Activated CD8-positive, alpha-beta memory T cell treated with anti-CD3 and anti-CD28 coated beads, Interleukin-2, amount 50 U/mL, for 4 hours (primary cell): ENCODE results near the gene CIB4.
"Not testable (repeated sequence)": the region's sequence is repeated elsewhere in the genome, so short reads cannot be mapped to it uniquely, and the experiment has no call there.

ENCODE experiments used
- DNase-seq: peaks from one replicate; pipeline ENCODE4 v3.0.0-alpha.2; 2020

Gene CIB4

DNA sequence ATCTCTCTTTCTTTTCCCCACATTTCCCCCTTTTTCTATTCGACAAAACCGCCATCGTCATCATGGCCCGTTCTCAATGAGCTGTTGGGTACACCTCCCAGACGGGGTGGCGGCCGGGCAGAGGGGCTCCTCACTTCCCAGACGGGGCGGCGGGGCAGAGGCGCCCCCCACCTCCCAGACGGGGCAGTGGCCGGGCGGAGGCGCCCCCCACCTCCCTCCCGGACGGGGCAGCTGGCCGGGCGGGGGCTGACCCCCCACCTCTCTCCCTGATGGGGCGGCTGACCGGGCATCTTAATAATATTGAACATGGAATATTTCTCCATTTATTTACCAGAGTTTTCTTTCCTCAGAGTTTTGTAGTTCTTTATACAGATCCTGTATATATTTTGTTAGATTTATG is 24.1 kb upstream of the CIB4 start:
- DNase-seq: not testable (repeated sequence)

DNA sequence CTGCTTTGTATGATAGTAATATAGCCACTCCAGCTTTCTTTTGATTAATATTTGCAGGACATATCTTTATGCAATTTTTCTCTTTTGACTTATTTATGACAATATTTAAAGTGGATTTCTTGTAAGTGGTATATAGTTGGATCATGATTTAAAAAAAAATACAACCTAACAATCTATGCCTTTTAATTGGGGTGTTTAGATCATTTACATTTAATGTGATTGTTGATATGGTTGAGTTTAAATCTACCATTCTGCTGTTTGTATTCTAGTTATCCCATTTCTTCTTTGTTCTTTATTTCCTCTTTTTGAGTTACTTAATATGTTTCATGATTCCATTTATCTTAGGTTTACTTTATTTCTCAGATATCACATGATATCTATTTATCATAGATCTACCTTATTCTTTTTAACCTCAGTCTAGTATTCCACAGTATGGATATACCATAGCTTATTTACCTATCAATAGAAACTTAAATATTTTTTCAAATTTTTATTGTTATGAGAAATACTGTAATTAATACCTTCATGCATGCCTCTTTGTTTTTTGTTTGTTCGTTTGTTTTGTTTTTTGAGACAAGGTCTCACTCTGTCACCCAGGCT is 19.3 kb upstream of the CIB4 start:
- DNase-seq: no peak

DNA sequence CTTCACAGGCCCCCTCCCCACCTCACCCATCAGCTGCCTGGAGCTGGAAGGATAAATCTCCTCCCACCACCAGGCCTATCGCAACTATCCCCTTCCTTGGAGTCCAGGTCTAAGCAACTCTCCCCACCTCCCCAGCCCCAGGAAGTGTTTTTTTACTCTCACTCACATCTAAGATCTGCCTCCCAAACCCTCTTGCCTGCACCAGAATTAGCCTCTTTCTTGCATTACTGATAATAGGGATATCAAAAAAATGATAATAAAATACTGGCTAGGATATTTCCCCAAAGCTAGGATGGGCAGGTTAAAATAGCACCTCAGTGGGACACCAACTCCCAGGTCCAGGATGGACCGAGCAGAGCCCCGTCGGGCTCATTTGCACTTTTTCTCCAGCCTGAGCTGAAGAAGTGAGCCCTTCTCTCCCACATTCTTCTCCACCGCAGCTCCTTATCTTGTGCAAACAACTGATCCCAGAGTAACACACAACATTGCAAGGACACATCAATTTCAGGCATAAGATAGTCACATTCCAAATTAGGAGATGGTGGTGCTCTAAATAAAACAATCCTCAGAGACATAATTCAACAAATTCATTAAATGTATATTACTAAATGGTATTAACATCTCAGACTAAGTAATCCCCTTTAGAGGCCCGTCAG is 17.7 kb upstream of the CIB4 start:
- DNase-seq: no peak

DNA sequence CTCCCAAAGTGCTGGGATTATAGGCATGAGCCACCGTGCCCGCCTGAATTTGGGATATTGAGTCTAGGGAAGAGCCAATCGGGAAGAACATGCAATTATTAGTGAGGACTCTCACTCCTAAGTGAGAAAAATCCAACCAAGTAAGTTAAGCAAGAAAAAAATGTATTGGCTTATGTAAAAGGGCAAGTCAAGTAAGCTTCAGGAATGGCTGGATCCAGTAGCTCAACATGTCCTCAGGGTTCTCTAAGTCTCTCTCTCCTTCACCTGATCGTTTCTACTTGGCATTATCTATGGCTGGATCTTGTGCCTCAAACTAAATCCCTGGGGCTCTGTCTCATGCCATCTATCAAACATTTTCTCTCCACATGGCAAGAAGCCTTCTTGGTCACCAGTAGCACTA is 16.1 kb upstream of the CIB4 start:
- DNase-seq: no peak

DNA sequence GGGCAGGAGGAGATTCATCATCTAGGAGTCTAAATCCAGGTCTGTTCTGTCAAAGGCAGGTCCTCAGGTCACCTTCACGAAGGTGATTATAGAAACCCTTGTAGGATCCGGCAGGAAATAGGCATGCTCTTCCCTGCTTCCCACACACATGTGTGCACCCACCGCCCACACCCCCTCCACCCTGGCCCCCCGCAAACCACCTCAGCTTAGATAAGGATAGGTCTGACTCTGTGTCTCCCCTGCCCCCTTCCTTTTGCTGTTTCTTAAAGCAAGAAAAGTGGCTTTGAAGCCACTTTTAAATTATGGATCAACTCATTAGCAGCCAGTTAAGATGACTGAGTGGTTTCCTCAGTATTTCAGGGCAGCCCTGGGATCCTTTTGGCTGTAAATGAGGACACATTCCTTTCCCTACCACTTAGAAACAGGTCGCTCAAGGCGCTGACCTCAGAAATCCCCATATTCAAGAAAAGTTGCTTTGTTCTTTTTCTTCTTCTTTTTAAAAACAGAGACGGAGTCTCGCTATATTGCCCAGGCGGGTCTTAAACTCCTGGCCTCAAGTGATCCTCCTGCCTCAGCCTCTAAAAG is 14.5 kb upstream of the CIB4 start:
- DNase-seq: no peak

DNA sequence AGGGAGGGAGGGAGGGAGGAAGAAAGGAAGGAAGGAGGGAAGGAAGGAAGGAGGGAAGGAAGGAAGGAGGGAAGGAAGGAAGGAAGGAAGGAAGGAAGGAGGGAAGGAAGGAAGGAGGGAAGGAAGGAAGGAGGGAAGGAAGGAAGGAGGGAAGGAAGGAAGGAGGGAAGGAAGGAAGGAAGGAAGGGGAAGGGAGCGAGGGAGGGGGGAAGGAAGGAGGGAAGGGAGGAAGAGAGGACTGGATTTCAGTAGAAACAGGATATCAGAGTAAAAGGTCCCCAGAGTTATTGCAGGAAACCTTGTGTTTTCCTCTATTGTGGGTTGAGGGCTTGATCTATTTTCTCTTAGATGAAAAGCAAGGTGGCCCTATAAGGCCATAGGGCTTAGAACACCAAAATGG is 14.0 kb upstream of the CIB4 start:
- DNase-seq: not testable (repeated sequence)

- DNase-seq: no peak
Measured at GRCh38 chr2:26654061-26654340, 12.8 kb upstream of the CIB4 start.

DNA sequence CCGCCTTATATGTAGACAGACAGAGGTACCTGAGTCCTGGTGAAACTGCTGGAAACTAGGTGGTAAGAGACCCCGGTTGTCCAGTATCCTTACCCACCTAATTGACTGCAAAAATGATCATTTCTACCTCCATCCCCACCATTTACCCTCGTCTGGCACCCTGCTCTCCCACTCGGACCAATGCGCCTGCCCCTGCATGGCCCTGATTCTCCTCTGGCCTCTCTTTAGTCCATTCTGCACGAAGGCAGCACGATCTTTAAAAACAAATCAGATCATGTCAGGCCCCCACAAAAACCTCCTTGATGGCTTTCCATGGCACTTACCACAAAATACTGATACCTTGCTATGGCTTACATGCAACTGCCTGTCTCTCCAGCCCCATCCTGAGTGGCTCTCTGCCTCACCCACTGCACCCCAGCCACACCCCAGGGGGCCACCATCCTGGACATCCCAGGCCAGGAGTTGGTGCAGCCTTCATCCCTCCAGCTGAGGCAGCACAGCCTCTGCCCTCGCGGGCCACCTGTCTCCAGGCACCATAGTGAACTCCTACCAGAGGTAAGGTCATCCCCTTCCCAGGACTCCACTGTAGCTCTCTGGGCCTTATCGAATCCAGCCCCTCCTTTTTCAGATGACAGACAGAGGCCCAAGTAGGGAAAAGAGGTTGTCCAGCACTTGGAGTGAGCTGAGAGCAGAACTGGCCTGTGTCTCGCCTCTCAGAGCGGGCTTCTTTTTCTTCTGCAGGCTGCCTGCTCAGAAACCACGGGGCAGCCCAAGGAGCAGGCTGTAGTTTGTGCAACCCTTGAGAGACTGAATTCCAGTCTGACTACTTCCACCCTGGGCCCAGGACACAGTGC is 12.3 kb upstream of the CIB4 start:
- no peak for DNase-seq

DNA sequence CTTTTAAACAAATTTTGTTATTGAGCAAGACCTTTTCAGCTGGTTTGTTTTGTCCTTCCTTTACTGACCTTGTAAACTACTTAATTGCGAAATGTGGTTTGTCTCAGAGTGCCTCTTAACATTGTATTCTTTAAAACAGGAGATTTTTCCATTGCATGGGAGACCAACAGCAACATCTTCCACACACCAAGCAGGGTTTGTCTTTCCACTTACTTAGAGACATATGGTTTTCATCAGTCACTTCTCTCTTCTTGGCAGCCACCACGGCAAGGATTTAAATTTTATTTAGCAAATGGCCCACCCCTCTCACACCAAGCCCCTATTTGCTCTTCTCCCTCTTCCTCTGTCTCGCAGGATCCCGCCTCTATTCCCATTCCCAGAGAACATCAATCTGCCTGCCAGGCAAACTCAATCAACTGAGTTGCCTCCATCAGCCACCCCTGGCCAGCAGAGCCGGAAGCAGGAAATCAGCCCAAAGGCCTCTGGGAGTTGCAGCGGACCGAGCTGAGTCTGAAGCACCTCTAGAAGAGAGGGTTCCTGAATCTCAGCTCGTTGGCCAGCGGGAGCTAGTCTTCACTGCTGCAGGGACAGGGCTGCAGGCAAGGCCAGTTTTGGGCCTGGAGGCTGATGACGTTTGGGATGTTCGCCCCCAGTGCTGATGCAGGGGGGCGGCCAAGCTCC is 11.3 kb upstream of the CIB4 start:
- DNase-seq: no peak

GRCh38 chr2:26651799-26652198 is 10.6 kb upstream of the CIB4 start:
- DNase-seq: no peak

DNA sequence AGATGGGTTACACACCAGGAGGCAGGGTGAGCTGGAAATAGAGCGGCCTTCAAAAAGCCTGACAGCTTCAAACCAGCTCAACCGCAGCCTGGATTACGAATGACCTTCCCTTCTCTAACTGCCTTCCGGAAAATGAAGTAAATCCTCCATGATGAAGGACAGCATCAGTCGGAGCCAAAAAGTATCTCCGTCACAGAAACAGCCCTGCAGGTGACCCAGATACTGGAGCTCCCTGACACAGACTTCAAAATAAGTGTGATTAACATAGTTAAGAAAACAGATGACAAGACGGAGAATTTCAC is 10.3 kb upstream of the CIB4 start:
- no peak for DNase-seq

DNA sequence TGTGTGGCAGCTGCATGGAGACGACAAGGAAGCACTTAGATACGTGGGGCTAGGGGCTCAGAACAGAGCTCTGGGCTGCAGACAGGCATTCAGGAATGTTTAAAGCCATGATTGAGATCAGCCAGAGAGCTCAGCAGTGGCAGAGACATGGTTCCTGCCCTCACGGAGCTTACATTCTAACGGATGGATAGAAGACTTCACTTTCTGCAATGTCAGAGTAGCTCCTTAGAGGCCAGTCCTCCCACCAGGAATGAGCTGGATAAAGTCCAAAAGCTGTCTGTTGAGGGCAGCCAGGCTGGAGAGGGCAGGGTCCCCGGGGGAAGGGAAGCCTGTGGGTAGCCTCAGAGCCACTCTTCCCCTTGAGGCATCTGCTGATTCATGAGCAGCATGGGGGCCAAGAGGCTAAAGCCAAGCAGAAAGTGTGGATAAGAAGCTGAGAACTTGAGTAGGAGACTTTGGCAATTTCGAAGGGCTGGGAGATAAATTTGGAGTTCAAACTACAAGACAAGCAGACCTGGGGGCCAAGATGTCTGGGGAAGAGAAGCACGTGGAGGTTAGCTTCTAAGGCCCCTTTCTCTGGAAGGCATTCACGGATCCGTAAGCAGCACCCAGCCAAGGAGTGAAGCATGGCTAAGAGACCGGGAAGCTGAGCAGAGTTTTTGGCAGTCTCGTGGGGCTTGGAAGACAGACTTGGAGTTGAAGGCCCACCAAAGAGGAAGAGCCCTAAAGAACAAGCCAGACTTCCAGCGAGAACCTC is 9.7 kb upstream of the CIB4 start:
- no peak for DNase-seq

GRCh38 chr2:26649992-26650712 is 9.0 kb upstream of the CIB4 start:
- no peak for DNase-seq

DNA sequence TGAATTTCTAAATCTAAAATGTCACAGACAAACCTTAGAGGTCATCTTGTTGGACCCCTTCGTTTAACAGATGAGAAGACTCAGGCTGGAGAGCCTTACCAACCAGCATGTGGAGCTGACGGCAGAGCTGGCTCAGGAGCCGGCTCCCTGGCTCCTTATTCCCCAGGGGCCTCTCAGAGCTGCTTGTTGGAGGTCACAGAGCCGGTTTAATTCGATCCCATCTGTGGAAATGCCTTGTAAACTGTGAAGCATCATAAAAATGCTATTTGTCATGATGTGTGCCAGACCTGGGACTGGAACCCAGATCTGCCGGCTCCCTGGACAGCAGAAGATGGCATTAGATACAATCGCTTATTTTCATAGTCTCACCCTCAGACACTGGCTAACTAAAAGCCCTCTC is 8.2 kb upstream of the CIB4 start:
- DNase-seq: no peak

- no peak for DNase-seq
Measured at GRCh38 chr2:26648516-26648915, 7.3 kb upstream of the CIB4 start.

- DNase-seq: no peak
Measured at GRCh38 chr2:26647981-26648380, 6.8 kb upstream of the CIB4 start.

DNA sequence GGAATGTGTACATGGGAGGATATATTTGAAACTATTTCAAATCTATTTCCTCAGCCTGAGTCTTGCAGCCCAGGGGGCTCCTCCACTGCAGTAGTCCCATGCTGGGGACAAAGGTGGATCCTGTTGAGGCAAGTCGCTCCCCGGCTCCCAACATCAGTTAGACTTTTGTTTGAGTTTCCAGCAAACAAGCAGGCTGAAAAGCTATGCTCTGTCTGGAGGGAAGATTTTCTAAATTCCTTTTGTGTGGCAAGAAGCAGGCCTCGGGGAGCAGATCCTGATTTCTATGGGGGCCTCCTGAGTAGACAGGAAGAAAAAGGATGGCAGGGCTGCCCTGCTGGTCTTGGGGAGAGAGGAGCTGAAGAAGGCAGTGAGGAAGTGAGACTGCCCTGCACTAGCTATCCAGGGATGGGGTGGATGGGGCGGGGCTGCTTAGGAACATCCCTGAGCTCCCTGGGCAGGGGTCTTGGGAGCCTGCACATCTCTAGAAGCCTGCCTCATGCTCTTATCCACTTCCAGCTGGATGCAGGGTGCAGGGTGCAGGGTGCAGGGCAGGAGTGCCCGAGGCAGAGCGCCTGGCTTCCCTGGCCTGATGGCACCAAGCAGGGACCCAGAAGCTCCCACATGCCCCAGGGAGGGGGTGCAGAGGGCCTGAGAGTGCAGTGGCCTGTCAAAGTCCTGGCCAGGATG is 6.0 kb upstream of the CIB4 start:
- no peak for DNase-seq

DNA sequence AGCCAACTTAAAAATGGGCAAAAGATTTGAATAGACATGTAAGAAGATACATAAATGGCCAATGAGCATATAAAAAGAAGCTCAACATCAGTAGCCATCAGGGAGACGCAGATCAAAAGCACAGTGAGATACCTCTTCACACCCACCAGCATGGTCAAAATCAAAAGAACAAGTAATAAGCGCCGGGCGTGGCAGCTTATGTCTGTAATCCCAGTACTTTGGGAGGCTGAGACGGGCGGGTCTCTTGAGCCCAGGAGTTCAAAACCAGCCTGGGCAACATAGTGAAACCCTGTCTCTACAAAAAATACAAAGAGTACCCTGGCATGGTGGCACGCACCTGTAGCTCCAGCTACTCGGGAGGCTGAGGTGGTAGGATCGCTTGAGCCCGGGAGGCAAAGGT is 4.6 kb upstream of the CIB4 start:
- no peak for DNase-seq

GRCh38 chr2:26644188-26644835 is 3.1 kb upstream of the CIB4 start:
- no peak for DNase-seq

GRCh38 chr2:26642429-26642828 is 1.3 kb upstream of the CIB4 start:
- DNase-seq: no peak

DNA sequence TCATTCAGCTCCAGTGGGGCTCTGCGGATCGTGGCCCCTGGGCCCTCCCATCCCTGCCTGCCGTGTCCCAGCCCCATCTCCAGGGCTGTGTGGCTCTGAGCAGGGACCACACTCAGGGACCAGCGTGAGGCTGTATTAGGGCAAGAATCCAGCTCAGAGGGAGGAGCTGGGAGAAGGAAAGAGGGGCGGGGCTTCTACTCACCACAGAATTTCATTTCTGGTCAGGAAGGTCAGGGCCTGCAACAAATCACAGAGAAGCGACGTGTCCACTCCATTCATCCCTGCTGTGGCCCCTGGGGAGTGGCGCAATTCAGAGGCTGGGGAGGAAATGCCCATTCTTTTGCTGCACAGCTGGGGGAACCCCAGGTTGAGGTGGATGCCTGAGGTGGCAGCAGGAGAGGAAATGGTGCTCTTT is 828 bp downstream of the CIB4 start:
- no peak for DNase-seq
